DOHH2 (cell line): Measurements from ENCODE around the gene SYNGR2.

ENCODE experiments used
- EZH2phosphoT487 ChIP-seq: fragments of 200-600 bp; sonication (generic); IDR thresholded peaks from 2 replicates; pipeline ENCODE4 v1.6.1; 2017; ENCODE audit warnings: borderline replicate concordance, mild to moderate bottlenecking, antibody characterized with exemption, low read length, moderate library complexity, mixed read lengths
- TF ChIP-seq, protein P1 (sequence below): fragments of 200-600 bp; sonication (generic); IDR thresholded peaks from one replicate; pipeline ENCODE4 v1.5.1; 2014; ENCODE audit warnings: antibody characterized with exemption, mild to moderate bottlenecking, low read depth, low read length; ENCODE audit not compliant: poor library complexity, severe bottlenecking

DNA sequence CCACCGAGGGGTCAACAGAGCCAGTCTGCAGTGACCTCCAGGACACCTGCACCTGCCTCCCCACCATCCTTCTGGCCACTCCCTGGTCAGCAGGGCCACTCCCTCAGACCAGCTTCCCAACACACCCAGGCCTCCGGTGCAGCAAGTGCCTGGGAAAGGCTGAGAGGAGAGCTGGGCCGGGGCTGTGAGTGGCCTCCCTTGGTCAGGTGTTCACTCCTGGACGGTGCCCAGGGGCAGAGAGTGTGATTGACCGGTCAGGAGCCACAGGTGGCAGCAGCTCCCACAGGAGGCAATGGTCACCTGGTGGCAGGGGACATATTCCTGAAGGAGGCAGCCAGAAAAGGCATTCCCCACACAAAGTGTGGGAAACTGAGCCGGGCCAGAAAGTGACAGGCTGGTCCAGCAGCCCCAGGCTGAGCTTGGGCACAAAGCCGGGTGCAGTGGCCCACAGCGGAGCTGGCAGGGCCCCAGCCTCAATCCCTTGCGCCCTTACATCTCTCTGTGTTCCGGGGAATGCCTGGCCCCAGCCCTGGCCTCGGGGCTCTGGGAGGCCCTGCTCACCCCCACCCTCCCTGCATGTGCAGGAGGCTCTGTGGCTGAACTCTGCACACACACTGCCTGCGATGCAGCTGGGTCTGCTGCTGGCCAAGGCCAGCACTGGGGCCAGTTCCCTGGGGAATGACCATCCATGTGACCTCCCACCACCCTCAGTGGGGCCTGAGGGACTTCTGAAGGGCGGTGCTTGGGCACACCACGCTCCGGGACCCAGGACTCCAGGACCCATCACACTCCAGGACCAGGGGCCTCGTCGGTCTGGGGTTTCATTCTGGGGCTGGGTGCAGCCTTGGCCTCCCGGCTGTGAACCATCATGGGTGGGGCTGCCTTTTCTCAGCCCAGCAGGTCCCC is 23.4 kb upstream of the SYNGR2 start:
- TF ChIP-seq, protein P1, sequence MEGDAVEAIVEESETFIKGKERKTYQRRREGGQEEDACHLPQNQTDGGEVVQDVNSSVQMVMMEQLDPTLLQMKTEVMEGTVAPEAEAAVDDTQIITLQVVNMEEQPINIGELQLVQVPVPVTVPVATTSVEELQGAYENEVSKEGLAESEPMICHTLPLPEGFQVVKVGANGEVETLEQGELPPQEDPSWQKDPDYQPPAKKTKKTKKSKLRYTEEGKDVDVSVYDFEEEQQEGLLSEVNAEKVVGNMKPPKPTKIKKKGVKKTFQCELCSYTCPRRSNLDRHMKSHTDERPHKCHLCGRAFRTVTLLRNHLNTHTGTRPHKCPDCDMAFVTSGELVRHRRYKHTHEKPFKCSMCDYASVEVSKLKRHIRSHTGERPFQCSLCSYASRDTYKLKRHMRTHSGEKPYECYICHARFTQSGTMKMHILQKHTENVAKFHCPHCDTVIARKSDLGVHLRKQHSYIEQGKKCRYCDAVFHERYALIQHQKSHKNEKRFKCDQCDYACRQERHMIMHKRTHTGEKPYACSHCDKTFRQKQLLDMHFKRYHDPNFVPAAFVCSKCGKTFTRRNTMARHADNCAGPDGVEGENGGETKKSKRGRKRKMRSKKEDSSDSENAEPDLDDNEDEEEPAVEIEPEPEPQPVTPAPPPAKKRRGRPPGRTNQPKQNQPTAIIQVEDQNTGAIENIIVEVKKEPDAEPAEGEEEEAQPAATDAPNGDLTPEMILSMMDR = no peak
- no peak for TF ChIP-seq EZH2phosphoT487
